ENCODE results near the gene NCOA7.

Gene NCOA7

GRCh38 chr6:125816828-125817280 lies 26.1 kb downstream of the NCOA7 start:
- peaks cover 8% of the 10 kb centered on the region for H3F3A ChIP-seq (ENCODE audit: control insufficient read depth, insufficient read depth)
- peaks cover 100% of the 10 kb centered on the region for H3K79me2 ChIP-seq (ENCODE audit: control insufficient read depth, low read length)
- peaks cover 71% of the 10 kb centered on the region for H3K36me3 ChIP-seq (ENCODE audit: control insufficient read depth, low read length)
- H3K4me3 ChIP-seq (ENCODE audit: low read length), result peak overlapping the region; percentile 64
- no peaks in the 10 kb centered on the region for H4K20me1 ChIP-seq (ENCODE audit: control insufficient read depth, insufficient read depth, low read depth, low read length)
- H3K9me3 ChIP-seq (ENCODE audit: control insufficient read depth, insufficient read depth, low read length), result no peaks in the 10 kb centered on the region
- peak overlapping the region; percentile 75 for H3K4me2 ChIP-seq (ENCODE audit: low read length)
- H3K9me2 ChIP-seq (replicated peaks; ENCODE audit: control insufficient read depth, low read length), result no peaks in the 10 kb centered on the region
- peaks cover 65% of the 10 kb centered on the region for H3K4me1 ChIP-seq (ENCODE audit: control insufficient read depth, low read length)
- H3K27ac ChIP-seq (ENCODE audit: low read depth, low read length), result no peak overlapping the region
- TF ChIP-seq CTCF (IDR thresholded peaks at IDR 0.05; ENCODE audit: low read depth, low read length, poor library complexity, severe bottlenecking) (no peak), EZH2phosphoT487 (IDR thresholded peaks at IDR 0.05; ENCODE audit: borderline replicate concordance, low read length) (no peak)
- H3K27me3 ChIP-seq (ENCODE audit: control insufficient read depth, low read length), result no peaks in the 10 kb centered on the region

- no peaks in the 10 kb centered on the region for H4K20me1 ChIP-seq (ENCODE audit: control insufficient read depth, insufficient read depth, low read depth, low read length)
- H3K27ac ChIP-seq (ENCODE audit: low read depth, low read length), result peak overlapping the region; percentile 10; the same call in 1 of the 2 replicates
- no peaks in the 10 kb centered on the region for H3F3A ChIP-seq (ENCODE audit: control insufficient read depth, insufficient read depth)
- peaks cover 76% of the 10 kb centered on the region for H3K36me3 ChIP-seq (ENCODE audit: control insufficient read depth, low read length)
- H3K9me2 ChIP-seq (replicated peaks; ENCODE audit: control insufficient read depth, low read length), result no peaks in the 10 kb centered on the region
- no peaks in the 10 kb centered on the region for H3K27me3 ChIP-seq (ENCODE audit: control insufficient read depth, low read length)
- no peak overlapping the region for H3K4me3 ChIP-seq (ENCODE audit: low read length)
- peaks cover 97% of the 10 kb centered on the region for H3K79me2 ChIP-seq (ENCODE audit: control insufficient read depth, low read length)
- no peak for TF ChIP-seq EZH2phosphoT487 (IDR thresholded peaks at IDR 0.05; ENCODE audit: borderline replicate concordance, low read length)
- TF ChIP-seq CTCF (IDR thresholded peaks at IDR 0.05; ENCODE audit: low read depth, low read length, poor library complexity, severe bottlenecking), result no peak
- H3K9me3 ChIP-seq (ENCODE audit: control insufficient read depth, insufficient read depth, low read length), result no peaks in the 10 kb centered on the region
- peaks cover 51% of the 10 kb centered on the region for H3K4me1 ChIP-seq (ENCODE audit: control insufficient read depth, low read length)
- H3K4me2 ChIP-seq (ENCODE audit: low read length), result peak overlapping the region; percentile 75
These were observed 27.5 kb downstream of the NCOA7 start for GRCh38 chr6:125818225-125818657.

- Histone ChIP-seq H3K4me3 (ENCODE audit: low read length) (no peak overlapping the region), H3K27ac (ENCODE audit: low read depth, low read length) (no peak overlapping the region), H3K79me2 (ENCODE audit: control insufficient read depth, low read length) (peaks cover 98% of the 10 kb centered on the region), H3F3A (ENCODE audit: control insufficient read depth, insufficient read depth) (no peaks in the 10 kb centered on the region), H3K9me2 (replicated peaks; ENCODE audit: control insufficient read depth, low read length) (no peaks in the 10 kb centered on the region), H3K27me3 (ENCODE audit: control insufficient read depth, low read length) (no peaks in the 10 kb centered on the region), H3K4me2 (ENCODE audit: low read length) (no peak overlapping the region), H3K4me1 (ENCODE audit: control insufficient read depth, low read length) (peaks cover 46% of the 10 kb centered on the region), H4K20me1 (ENCODE audit: control insufficient read depth, insufficient read depth, low read depth, low read length) (no peaks in the 10 kb centered on the region), H3K36me3 (ENCODE audit: control insufficient read depth, low read length) (peaks cover 82% of the 10 kb centered on the region), H3K9me3 (ENCODE audit: control insufficient read depth, insufficient read depth, low read length) (no peaks in the 10 kb centered on the region)
- TF ChIP-seq EZH2phosphoT487 (IDR thresholded peaks at IDR 0.05; ENCODE audit: borderline replicate concordance, low read length), result no peak
- TF ChIP-seq CTCF (IDR thresholded peaks at IDR 0.05; ENCODE audit: low read depth, low read length, poor library complexity, severe bottlenecking), result no peak
These were observed 28.1 kb downstream of the NCOA7 start for GRCh38 chr6:125818772-125819260.
